ENCODE measurements around the gene UGT1A10. TPM values are rescaled to one million over a fixed set of nuclear protein-coding genes. Genes with fewer than 3 reads are reported as not detected.

Gene UGT1A10
- total RNA-seq, 1 experiment from 2014 or later = not detected

DNA sequence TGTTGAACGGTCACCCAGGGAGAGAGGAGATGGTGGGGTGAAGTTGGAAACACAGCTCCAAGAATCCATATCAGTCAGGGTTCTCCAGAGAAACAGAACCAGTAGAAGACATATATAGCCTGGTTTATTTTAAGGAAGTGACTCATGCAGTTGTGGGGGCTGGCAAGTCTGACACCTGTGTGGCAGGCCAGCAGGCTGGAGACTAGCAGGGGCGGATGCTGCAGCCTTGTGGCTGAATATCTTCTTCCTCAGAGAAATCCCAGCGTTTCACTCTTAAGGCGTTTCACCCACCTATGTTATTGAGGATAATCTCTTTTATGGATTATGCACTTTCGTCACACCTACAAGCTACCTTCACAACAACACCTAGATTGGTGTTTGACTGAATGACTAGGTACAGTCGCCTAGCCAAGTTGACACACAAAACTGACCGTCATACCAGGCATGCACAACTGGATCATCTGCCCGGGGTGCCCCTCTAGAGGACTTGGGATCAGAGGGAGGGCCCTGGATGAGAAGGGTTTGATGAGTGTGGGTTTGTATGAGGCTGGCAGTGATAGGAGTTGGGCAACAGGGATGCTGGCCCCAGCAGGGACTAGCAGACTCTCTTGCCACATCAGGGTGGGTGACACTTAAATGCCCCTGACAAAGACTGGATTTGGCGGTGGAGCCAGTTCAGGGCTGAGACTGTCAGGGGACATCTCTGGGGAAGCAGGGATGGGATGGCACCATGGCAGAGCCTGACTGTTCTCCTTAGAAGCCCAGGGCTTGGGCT lies 165.3 kb downstream of the UGT1A10 start:
- Histone ChIP-seq H3K4me2 (ENCODE audit: insufficient read depth, insufficient read length, low read length) (no peak overlapping the region), H2AFZ (ENCODE audit: low read length) (no peak overlapping the region), H2BK15ac (ENCODE audit: low read depth, low read length) (no peak overlapping the region), H3K18ac (ENCODE audit: insufficient read length, low read depth, low read length) (no peak overlapping the region), H2BK20ac (ENCODE audit: low read depth, low read length, poor library complexity, severe bottlenecking) (no peak overlapping the region), H4K5ac (ENCODE audit: insufficient read length, low read depth, low read length) (no peak overlapping the region), H2BK5ac (ENCODE audit: insufficient read length, low read length) (no peak overlapping the region), H3K9me3 (ENCODE audit: control insufficient read depth, low read depth, low read length) (no peaks in the 10 kb centered on the region), H3K79me1 (ENCODE audit: insufficient read depth, low read depth, low read length, poor library complexity, severe bottlenecking) (no peaks in the 10 kb centered on the region), H3K79me2 (ENCODE audit: insufficient read depth, low read length) (no peaks in the 10 kb centered on the region), H3K27me3 (ENCODE audit: insufficient read depth, low read length) (no peaks in the 10 kb centered on the region), H3K56ac (ENCODE audit: insufficient read length, low read depth, low read length) (no peak overlapping the region), H2AK5ac (ENCODE audit: insufficient read length, low read length) (no peak overlapping the region), H3K4ac (ENCODE audit: low read depth, low read length) (no peak overlapping the region), H2BK12ac (ENCODE audit: insufficient read length, low read depth, low read length) (no peak overlapping the region), H2BK120ac (ENCODE audit: low read depth, low read length, poor library complexity, severe bottlenecking) (no peak overlapping the region), H3T11ph (ENCODE audit: low read length) (no peak overlapping the region), H3K14ac (ENCODE audit: insufficient read depth, low read length) (no peak overlapping the region; the same call in 1 of the 2 replicates), H3K9ac (ENCODE audit: extremely low read depth, insufficient read length, low read length) (no peak overlapping the region), H4K91ac (ENCODE audit: insufficient read length, low read depth, low read length) (no peak overlapping the region), H3K23ac (ENCODE audit: insufficient read length, low read depth, low read length) (no peak overlapping the region), H3K27ac (ENCODE audit: insufficient read length, low read depth, low read length) (no peak overlapping the region), H4K20me1 (ENCODE audit: control insufficient read depth, insufficient read depth, insufficient read length) (no peaks in the 10 kb centered on the region), H3K4me1 (ENCODE audit: insufficient read depth, low read length) (no peaks in the 10 kb centered on the region), H4K8ac (replicated peaks; ENCODE audit: insufficient read length, low read depth, low read length) (no peak overlapping the region), H3K23me2 (ENCODE audit: insufficient read length, low read depth, low read length, poor library complexity, severe bottlenecking) (no peaks in the 10 kb centered on the region)
- WGBS (ENCODE audit: extremely low coverage, insufficient read length, low lambda C conversion rate) = no CpG with 5 or more reads among the region's 9 CpGs
- TF ChIP-seq, protein P1, sequence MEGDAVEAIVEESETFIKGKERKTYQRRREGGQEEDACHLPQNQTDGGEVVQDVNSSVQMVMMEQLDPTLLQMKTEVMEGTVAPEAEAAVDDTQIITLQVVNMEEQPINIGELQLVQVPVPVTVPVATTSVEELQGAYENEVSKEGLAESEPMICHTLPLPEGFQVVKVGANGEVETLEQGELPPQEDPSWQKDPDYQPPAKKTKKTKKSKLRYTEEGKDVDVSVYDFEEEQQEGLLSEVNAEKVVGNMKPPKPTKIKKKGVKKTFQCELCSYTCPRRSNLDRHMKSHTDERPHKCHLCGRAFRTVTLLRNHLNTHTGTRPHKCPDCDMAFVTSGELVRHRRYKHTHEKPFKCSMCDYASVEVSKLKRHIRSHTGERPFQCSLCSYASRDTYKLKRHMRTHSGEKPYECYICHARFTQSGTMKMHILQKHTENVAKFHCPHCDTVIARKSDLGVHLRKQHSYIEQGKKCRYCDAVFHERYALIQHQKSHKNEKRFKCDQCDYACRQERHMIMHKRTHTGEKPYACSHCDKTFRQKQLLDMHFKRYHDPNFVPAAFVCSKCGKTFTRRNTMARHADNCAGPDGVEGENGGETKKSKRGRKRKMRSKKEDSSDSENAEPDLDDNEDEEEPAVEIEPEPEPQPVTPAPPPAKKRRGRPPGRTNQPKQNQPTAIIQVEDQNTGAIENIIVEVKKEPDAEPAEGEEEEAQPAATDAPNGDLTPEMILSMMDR (conservative IDR thresholded peaks at IDR 0.05) = no peak
- Mint-ChIP-seq H3K9me3 (peaks cover 14 to 21% of the 10 kb centered on the region in 2 experiments), H3K36me3 (ENCODE audit: insufficient read depth in 1 of 3, low read depth in 3 of 3) (peaks cover 0 to 5% (median 4%) of the 10 kb centered on the region in 3 experiments; a peak in 2 of 7 replicates), H3K27me3 (ENCODE audit: low read depth) (peaks cover 18% of the 10 kb centered on the region), H3K27ac (no peak overlapping the region), H3K4me1 (peaks cover 2 to 4% of the 10 kb centered on the region in 2 experiments; a peak in 3 of 4 replicates), H3K4me3 (no peak overlapping the region)
- DNase-seq = no peak
